Erythroblast (primary cell): ENCODE data around the gene TMEM170B.

Experiments used
- GATA1 ChIP-seq: IDR thresholded peaks from 2 replicates; pipeline ENCODE4 v1.6.1; 2011; ENCODE audit warnings: low read depth, mild to moderate bottlenecking, control low read depth, low read length, moderate library complexity
- POLR2A ChIP-seq: IDR thresholded peaks from 2 replicates; pipeline ENCODE4 v1.6.1; 2011; ENCODE audit warnings: mild to moderate bottlenecking, low read length

DNA sequence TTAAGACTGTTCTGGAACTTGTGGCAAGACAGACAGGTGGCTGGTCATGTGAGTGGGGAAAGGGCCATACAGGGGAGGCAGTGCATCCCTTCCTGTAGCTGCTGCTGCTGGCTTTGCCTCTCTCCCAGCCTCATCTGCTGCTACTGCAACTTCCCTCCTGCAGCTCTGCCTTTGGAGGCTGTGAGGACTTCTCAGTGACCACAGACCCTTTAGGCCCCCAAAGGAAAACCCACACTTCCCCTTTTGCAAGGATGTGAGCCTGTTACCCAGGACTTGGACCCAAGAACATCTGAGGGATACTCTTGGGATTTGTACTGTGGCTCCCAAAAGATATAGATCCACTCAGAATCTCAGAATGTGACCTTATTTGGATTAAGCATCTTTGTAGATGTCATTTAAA is 91.0 kb downstream of the TMEM170B start:
- TF ChIP-seq POLR2A (no peak), GATA1 (no peak)
